Fibroblast of lung (primary cell): Measurements from ENCODE around the gene RIPOR2. TPM values are rescaled to one million over a fixed set of nuclear protein-coding genes. Genes with fewer than 3 reads are reported as not detected.

Experiments
- DNase-seq, 2 donors: peaks; one replicate each; pipeline versions ENCODE4 v3.0.0 to v3.0.0-alpha.2; 2010; ENCODE audit warnings: low read depth in 2 of 2
- H2AFZ ChIP-seq: 2 replicates; pipeline ENCODE4 v1.5.1; 2012; ENCODE audit warnings: low read length, control low read depth, inconsistent platforms
- H3K27ac ChIP-seq: 2 replicates; pipeline ENCODE4 v1.5.1; 2011; ENCODE audit warnings: low read length, control low read depth; ENCODE audit not compliant: insufficient read depth
- H3K27me3 ChIP-seq: 2 replicates; pipeline ENCODE4 v1.5.1; 2011; ENCODE audit warnings: mild to moderate bottlenecking, low read length; ENCODE audit not compliant: control insufficient read depth, insufficient read depth
- H3K36me3 ChIP-seq: 2 replicates; pipeline ENCODE4 v1.5.1; 2011; ENCODE audit warnings: low read length; ENCODE audit not compliant: control insufficient read depth, insufficient read depth
- H3K4me1 ChIP-seq: 2 replicates; pipeline ENCODE4 v1.5.1; 2011; ENCODE audit warnings: low read length; ENCODE audit not compliant: control insufficient read depth, insufficient read depth; ENCODE audit errors: extremely low read depth
- H3K4me2 ChIP-seq: 2 replicates; pipeline ENCODE4 v1.5.1; 2011; ENCODE audit warnings: low read length, control low read depth; ENCODE audit not compliant: insufficient read depth; ENCODE audit errors: extremely low read depth
- H3K4me3 ChIP-seq, 4 experiments: fragments of 200-600 bp in 1 of 4; sonication (generic) in 1 of 4; replicated peaks in 1 of 4; 2 replicates each; pipeline ENCODE4 v1.5.1; 2011 to 2016; ENCODE audit warnings: low read length in 4 of 4, low read depth in 3 of 4, mild to moderate bottlenecking in 3 of 4, control low read depth in 2 of 4, inconsistent platforms in 1 of 4, mixed read lengths in 1 of 4; ENCODE audit not compliant: insufficient read depth in 1 of 4; ENCODE audit errors: control extremely low read depth in 1 of 4
- H3K79me2 ChIP-seq: 2 replicates; pipeline ENCODE4 v1.5.1; 2012; ENCODE audit warnings: mild to moderate bottlenecking, low read length, inconsistent platforms; ENCODE audit not compliant: control insufficient read depth, insufficient read depth
- H3K9ac ChIP-seq: 2 replicates; pipeline ENCODE4 v1.5.1; 2011; ENCODE audit warnings: mild to moderate bottlenecking, low read length, control low read depth; ENCODE audit not compliant: insufficient read depth
- H3K9me3 ChIP-seq: 2 replicates; pipeline ENCODE4 v1.5.1; 2012; ENCODE audit warnings: low read depth, low read length; ENCODE audit not compliant: control insufficient read depth, insufficient read depth
- H4K20me1 ChIP-seq: 2 replicates; pipeline ENCODE4 v1.5.1; 2011; ENCODE audit warnings: low read length; ENCODE audit not compliant: control insufficient read depth, insufficient read depth; ENCODE audit errors: extremely low read depth
- CTCF ChIP-seq, 2 donors: IDR thresholded peaks in 1 of 2; conservative IDR thresholded peaks in 1 of 2; 1 replicate in 1 of 2; 2 replicates in 1 of 2; pipeline ENCODE4 v1.5.1; 2011 to 2012; ENCODE audit warnings: low read length in 2 of 2, control low read depth in 1 of 2, inconsistent platforms in 1 of 2, low read depth in 1 of 2, mild to moderate bottlenecking in 1 of 2
- EZH2 ChIP-seq: IDR thresholded peaks from 2 replicates; pipeline ENCODE4 v1.5.1; 2012; ENCODE audit warnings: low read length, control low read depth, mild to moderate bottlenecking; ENCODE audit errors: missing control alignments
- polyA plus RNA-seq, 2 donors: library from polyadenylated mRNA; depleted of rRNA in 1 of 2; stranded (reverse) in 1 of 2; unstranded in 1 of 2; fragments of >200 nt; gene quantifications; 2 replicates each; pipeline ENCODE4 v1.2.1, GENCODE V29; 2011 to 2012; ENCODE audit warnings: missing spikeins in 1 of 2
- total RNA-seq: library from RNA; depleted of rRNA; stranded (reverse); fragments of >200 nt; gene quantifications from 2 replicates; pipeline ENCODE4 v1.2.1, GENCODE V29; 2014

Gene RIPOR2
- total and polyA plus RNA-seq, 2 donors (not counting 1 experiment from before 2014, with no cell fraction given): 3.5 to 3.6 TPM

- TF ChIP-seq CTCF (conservative IDR thresholded peaks at IDR 0.05 in 1 of 2, IDR thresholded peaks at IDR 0.05 in 1 of 2; ENCODE audit: low read depth in 1 of 2, low read length in 2 of 2) (no peak), EZH2 (no peak)
- Histone ChIP-seq H4K20me1 (no peaks in the 10 kb centered on the region), H3K4me1 (no peaks in the 10 kb centered on the region), H3K4me2 (no peak overlapping the region), H3K27me3 (no peaks in the 10 kb centered on the region), H2AFZ (no peak overlapping the region), H3K36me3 (no peaks in the 10 kb centered on the region), H3K4me3 (no peak overlapping the region), H3K9me3 (no peaks in the 10 kb centered on the region), H3K79me2 (no peaks in the 10 kb centered on the region), H3K9ac (no peak overlapping the region), H3K27ac (no peak overlapping the region)
- DNase-seq: peak; percentile 25 to 27
These were observed 103.7 kb downstream of the RIPOR2 start for GRCh38 chr6:24831771-24832716.

- no peak for DNase-seq
- Histone ChIP-seq H2AFZ (no peak overlapping the region), H3K9me3 (no peaks in the 10 kb centered on the region), H4K20me1 (no peaks in the 10 kb centered on the region), H3K9ac (no peak overlapping the region), H3K4me2 (no peak overlapping the region), H3K27ac (no peak overlapping the region), H3K79me2 (no peaks in the 10 kb centered on the region), H3K36me3 (no peaks in the 10 kb centered on the region), H3K4me1 (no peaks in the 10 kb centered on the region), H3K4me3 (no peak overlapping the region), H3K27me3 (no peaks in the 10 kb centered on the region)
- TF ChIP-seq EZH2: no peak
- TF ChIP-seq CTCF (conservative IDR thresholded peaks at IDR 0.05 in 1 of 2, IDR thresholded peaks at IDR 0.05 in 1 of 2; ENCODE audit: low read depth in 1 of 2, low read length in 2 of 2): no peak
These were observed 106.1 kb downstream of the RIPOR2 start for GRCh38 chr6:24829657-24830056.

- Histone ChIP-seq H3K36me3 (no peaks in the 10 kb centered on the region), H3K4me2 (no peak overlapping the region), H4K20me1 (no peaks in the 10 kb centered on the region), H3K4me3 (no peak overlapping the region), H3K9me3 (no peaks in the 10 kb centered on the region), H3K79me2 (no peaks in the 10 kb centered on the region), H3K4me1 (no peaks in the 10 kb centered on the region), H2AFZ (no peak overlapping the region), H3K9ac (no peak overlapping the region), H3K27me3 (no peaks in the 10 kb centered on the region), H3K27ac (no peak overlapping the region)
- no peak for TF ChIP-seq EZH2
- DNase-seq: no peak
These were observed 107.8 kb downstream of the RIPOR2 start for GRCh38 chr6:24827970-24828369.
